ENCODE measurements around the gene PEAK1.

- TF ChIP-seq CTCF (IDR thresholded peaks at IDR 0.05; ENCODE audit: insufficient read depth, low read length): no peak
- TF ChIP-seq GABPA (IDR thresholded peaks at IDR 0.05; ENCODE audit: low read depth): no peak
- no peak for TF ChIP-seq POLR2AphosphoS5 (IDR thresholded peaks at IDR 0.05; ENCODE audit: low read depth)
- TF ChIP-seq SPI1 (IDR thresholded peaks at IDR 0.05; ENCODE audit: borderline replicate concordance, low read depth): no peak
Observed at GRCh38 chr15:77243135-77243534, 176.8 kb downstream of the PEAK1 start.
